GM19463 (cell line): ENCODE measurements around the gene SLC51A.
A peak's percentile ranks its signal among the peaks of the same experiment; 100 is the strongest.
"Not testable (repeated sequence)": the region's sequence is repeated elsewhere in the genome, so short reads cannot be mapped to it uniquely, and the experiment has no call there.

Experiments used
- ATAC-seq: cut with Tn5 transposase; IDR thresholded peaks from one replicate; pipeline ENCODE4 v1.9.1; 2021; ENCODE audit warnings: mild to moderate bottlenecking, moderate library complexity; ENCODE audit not compliant: unreplicated experiment

Gene SLC51A

GRCh38 chr3:196216089-196216564 is at the start of gene SLC51A:
Gene SLC51A (plus strand): TSS chr3:196216534. CDS start chr3:196216713, 179 bp downstream.
- no peak for ATAC-seq

DNA sequence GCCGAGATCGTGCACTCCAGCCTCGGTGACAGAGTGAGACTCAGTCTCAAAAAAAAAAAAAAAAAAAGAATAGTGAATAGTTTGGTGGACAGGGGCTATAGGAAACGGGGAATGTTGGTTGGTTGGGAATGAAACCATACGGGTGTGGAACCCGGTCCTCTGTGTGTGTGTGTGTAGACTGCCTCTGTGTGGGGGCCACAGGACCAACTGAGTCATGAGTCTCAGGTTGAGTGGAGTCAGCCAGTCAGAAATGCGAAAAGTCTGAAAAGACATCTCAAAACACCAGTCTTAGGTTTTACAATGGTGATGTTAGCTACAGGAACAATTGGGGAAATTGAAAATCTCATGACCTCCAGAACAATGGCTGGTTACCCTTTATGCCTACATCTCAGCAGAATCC is 49.6 kb upstream of the SLC51A start:
- no peak for ATAC-seq

DNA sequence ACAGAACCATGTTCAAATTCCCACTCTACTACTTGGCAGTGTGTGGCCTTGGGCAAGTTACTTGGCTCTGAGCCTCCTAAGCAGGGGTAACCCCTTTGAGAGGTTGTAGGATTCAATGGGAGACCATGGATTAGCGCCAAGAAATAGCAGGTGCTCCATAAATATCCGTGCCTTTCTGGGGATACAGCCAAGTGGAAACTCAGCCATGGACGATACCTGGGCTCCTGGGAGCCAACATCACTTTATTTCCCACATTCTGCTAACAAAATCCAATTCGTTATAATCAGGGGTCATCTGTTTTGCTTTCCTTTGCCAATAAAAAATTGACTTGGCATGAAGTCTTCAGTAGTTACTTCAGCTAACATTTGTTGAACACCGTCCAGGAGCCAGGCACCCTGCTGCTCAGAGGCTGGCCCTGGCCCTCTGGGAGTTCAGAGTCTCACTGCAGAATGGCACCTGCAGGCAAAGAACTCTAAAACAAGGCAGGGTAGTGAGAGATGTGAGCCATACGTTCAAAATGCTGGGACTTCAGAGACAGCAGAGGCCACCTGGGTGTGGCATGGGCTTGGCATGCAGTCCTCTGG is 47.4 kb upstream of the SLC51A start:
- ATAC-seq = no peak

DNA sequence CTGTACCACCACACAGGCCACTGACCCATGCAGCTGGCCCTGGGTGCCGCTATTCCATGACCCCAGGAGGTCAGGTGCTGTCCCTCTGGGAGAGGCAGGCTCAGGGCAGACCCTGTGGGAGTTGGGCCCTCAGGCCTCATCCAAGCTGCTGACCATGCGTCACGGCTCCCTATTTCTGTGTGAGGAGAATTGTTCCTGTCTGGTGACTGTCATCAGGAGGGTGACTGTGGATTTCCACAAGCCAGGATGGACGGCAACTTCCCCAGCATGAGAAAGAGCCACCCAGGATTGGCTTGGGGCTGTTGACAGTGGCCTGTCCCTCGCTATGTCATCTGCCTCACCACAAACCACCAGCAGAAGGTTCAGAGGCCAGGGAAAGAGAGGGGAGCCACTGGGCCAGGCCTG is 46.5 kb upstream of the SLC51A start:
- no peak for ATAC-seq

DNA sequence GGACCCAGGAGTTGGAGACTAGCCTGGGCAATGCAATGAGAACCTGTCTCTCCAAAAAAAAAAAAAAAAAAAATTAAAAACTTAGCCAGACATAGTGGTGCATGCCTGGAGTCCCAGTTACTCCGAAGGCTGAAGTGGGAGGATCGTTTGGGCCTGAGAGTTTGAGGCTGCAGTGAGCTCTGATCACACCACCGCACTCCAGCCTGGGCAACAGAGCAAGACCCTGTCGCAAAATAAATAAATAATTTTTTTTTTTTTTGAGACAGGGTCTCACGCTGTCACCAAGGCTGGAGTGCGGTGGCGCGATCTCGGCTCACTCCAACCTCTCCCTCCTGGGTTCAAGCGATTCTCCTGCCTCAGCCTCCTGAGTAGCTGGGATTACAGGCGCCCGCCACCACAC is 46.0 kb upstream of the SLC51A start:
- not testable (repeated sequence) for ATAC-seq

GRCh38 chr3:196174652-196175051 is 41.7 kb upstream of the SLC51A start:
- no peak for ATAC-seq

- ATAC-seq = no peak
These were observed 41.2 kb upstream of the SLC51A start for GRCh38 chr3:196175116-196175625.

GRCh38 chr3:196175722-196176121 is 40.6 kb upstream of the SLC51A start:
- ATAC-seq = no peak

GRCh38 chr3:196177567-196177966 is 38.8 kb upstream of the SLC51A start:
- no peak for ATAC-seq

DNA sequence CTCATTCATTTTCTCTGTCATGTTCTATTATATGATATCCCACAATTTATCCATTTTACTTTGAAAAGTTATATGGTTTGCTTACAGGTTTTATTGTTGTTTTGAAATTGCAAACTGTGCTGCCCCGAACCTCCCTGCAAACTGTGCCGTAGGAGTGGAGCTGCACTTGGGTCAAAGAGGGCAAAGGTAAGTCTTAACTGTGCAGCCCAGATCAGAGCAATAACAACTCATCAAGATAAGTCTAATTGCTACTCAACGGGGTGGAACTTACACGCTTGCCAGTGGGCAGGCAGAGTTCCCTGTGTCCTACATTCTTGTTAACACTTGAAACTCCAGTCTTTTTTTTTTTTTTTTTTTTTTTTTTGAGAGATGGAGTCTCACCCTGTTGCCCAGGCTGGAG is 38.4 kb upstream of the SLC51A start:
- no peak for ATAC-seq

GRCh38 chr3:196178993-196179379 is 37.3 kb upstream of the SLC51A start:
- no peak for ATAC-seq

- ATAC-seq = peak; percentile 64
These were observed 36.7 kb upstream of the SLC51A start for GRCh38 chr3:196179380-196180308.

GRCh38 chr3:196180346-196180745 is 36.0 kb upstream of the SLC51A start:
- no peak for ATAC-seq

DNA sequence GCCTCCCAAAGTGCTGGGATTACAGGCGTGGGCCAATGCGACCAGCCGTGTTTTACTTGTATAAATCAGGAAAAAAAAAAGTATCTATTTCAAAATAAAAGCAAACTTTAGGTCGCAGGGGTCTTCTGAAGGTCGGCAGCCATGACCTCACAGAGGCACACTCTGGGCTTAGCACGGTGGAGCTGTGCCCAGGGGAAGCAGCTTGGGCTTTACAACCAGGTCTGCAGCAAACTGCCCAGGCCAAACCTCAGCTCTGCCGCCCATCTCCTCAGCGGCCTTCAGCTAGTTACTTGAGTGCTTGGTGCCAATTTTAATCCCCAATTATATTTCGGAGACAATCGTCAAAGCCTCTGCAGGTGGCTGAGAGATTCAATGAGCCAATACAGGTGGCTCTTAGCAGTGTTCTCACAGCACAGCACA is 35.2 kb upstream of the SLC51A start:
- ATAC-seq = no peak

- not testable (repeated sequence) for ATAC-seq
These were observed 32.2 kb upstream of the SLC51A start for GRCh38 chr3:196184169-196184432.

GRCh38 chr3:196184881-196185280 is 31.5 kb upstream of the SLC51A start:
- no peak for ATAC-seq

GRCh38 chr3:196186651-196187573 is 29.4 kb upstream of the SLC51A start:
- peak; percentile 62 for ATAC-seq

DNA sequence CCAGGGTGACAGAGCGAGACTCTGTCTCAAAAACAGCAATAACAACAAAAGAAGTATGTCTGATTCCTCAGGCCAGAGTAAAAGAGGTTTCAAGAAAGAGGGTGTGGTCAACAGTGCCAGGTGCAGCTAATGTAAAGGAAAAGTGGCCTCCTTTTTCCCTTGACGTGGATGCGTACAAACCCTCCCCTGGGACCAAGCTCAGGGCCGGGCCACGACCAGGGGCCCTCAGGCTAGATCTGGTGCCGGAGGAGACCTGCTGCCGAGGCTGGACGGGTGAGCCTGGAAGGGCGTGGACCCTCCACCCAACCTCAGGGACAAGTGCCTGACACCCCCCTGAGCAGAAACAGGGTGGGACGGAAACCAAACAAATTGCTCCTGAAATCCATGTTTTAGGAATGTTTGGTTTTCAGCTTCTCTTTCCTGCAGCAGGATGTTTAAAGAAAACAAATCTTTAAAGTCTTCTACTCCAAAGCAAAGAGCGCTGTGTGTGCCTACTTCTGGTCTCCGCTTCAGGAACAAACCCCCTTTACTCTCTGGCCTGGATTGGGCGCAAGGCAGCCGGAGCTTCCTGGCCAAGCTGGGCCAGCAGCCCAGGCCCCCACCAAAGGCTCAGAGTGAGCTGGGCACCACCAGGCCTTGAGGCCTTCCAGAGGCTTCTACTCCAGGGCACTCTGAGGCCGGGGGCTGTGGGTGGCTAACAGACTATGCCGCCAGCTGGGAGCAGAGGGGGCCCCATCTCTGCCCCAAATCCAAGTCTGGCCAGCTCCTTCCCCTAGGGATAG is 26.6 kb upstream of the SLC51A start:
- no peak for ATAC-seq

DNA sequence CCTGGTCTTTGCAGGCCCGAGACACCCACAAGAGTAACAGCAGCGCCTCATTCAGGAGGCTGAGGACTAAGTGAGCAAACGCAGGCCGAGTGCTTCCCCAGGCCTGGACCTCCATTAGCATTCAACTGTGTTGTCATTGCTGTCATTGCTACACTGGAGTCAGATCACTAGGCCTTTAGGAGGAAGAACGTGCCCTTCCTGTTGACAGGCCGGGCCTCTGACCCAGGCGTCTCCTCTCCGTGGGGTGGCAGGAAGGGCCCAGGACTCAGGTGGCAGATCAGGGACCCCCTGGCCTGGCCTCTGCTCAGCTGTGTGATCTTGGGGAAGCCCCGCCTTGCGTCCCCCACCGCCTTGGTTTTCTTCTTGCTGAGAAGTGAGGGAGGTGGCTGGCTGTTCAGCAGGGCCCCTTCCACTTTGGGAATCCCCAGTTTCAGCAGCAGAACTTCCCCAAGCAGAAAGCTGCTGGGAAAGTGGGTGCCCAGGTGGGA is 24.3 kb upstream of the SLC51A start:
- peak; percentile 70 for ATAC-seq

DNA sequence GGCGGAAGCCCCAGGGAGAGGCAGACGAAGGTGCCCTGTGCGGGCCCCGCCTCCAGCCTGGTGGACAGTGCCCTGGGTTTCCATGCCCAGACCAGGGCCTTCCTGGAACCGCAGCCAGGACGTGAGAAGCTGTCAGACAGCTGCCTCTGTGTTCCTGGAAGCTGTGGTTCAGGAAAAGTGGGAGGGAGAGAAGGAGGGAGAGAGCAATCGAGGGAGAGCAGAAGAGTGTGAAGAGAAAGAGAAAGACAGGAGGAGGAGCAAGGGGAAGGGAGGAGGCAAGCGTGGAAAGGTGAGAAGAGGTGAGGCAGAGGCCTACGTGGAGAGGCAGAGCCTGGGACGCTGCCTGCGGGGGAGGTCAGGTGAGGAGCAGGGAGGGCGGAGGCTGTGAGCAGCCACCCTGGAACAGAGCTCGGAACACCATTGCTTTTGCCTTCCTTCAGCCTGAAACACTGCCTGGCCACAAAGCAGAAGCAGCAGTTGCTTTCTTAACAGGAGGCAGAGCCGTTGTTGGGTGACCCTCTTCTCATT is 23.7 kb upstream of the SLC51A start:
- ATAC-seq = peak; percentile 16
